Measurements from ENCODE around the gene TPRA1.

DNA sequence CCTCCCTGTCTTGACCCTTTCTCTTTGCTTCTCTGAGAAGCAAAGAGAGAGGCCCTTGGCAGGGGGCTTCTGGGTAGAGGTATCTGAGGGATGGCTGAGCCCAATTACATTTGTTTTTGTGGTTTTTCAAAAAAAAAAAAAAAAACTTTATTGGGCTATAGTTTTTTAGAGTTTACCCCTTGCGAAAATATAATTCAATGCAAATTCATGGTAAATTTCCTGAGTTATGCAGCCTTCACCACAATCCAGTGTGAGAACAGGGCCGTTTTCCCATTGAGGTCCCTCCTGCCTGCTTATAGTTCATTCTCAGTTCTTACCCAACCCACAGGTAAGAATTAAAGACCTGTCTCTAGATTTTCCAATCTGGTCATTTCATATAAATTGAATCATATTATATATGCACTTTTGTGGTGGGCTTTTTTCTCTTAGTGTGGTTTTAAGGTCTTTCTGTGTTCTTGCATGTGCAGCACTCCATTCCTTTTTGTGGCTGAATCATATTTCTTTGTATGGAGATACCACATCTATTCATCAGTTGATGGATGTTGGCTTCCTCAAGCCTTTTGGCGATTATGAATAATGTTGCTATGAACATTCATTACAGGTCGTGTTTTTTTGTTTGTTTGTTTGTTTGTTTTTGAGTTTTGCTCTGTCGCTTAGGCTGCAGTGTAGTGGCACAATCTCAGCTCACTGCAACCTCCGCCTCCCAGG is 10.4 kb upstream of the TPRA1 start:
- TF ChIP-seq, protein P1, sequence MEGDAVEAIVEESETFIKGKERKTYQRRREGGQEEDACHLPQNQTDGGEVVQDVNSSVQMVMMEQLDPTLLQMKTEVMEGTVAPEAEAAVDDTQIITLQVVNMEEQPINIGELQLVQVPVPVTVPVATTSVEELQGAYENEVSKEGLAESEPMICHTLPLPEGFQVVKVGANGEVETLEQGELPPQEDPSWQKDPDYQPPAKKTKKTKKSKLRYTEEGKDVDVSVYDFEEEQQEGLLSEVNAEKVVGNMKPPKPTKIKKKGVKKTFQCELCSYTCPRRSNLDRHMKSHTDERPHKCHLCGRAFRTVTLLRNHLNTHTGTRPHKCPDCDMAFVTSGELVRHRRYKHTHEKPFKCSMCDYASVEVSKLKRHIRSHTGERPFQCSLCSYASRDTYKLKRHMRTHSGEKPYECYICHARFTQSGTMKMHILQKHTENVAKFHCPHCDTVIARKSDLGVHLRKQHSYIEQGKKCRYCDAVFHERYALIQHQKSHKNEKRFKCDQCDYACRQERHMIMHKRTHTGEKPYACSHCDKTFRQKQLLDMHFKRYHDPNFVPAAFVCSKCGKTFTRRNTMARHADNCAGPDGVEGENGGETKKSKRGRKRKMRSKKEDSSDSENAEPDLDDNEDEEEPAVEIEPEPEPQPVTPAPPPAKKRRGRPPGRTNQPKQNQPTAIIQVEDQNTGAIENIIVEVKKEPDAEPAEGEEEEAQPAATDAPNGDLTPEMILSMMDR (IDR thresholded peaks at IDR 0.05), result no peak
- no peak for TF ChIP-seq POLR2A (IDR thresholded peaks at IDR 0.05)
